AG08396 (cell line): ENCODE data around the gene CKB.
"Not testable (repeated sequence)": the region's sequence is repeated elsewhere in the genome, so short reads cannot be mapped to it uniquely, and the experiment has no call there.

Experiments used
- DNase-seq: peaks from one replicate; pipeline ENCODE4 v3.0.0; 2012; ENCODE audit warnings: low spot score, mixed read lengths

The CKB gene

DNA sequence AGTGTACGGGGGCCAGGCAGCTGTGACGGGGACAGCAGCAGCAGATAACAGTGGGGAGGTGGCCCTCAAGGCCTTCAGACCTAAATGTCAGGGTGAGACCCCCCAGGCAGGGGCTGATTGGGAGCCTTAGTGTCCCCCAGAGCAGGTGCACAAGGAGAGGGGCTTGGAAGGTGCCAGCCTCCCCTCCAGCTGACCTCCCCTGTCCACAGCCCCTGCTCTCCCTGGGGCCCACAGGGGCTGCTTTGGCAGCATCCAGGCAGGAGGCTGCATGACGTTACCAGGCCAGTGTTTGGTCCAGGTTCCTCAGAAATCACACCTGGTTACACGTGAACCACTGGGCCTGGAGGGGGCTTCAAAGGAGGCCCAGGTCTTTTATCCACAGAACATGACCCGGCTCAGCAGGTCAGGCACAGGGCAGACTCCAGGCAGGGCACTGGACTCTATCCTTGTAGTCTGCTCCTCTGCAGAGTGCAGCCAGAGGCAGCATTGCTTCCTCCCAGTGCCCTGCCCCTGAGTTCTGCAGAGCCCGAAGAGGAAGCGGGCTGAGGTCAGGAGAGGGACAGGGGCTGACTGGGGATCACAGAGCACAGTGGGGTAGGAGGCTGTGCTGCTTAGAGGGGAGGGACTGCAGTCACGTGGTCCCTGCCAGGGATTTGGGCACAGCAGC is 3.8 kb upstream of the CKB start:
- no peak for DNase-seq

DNA sequence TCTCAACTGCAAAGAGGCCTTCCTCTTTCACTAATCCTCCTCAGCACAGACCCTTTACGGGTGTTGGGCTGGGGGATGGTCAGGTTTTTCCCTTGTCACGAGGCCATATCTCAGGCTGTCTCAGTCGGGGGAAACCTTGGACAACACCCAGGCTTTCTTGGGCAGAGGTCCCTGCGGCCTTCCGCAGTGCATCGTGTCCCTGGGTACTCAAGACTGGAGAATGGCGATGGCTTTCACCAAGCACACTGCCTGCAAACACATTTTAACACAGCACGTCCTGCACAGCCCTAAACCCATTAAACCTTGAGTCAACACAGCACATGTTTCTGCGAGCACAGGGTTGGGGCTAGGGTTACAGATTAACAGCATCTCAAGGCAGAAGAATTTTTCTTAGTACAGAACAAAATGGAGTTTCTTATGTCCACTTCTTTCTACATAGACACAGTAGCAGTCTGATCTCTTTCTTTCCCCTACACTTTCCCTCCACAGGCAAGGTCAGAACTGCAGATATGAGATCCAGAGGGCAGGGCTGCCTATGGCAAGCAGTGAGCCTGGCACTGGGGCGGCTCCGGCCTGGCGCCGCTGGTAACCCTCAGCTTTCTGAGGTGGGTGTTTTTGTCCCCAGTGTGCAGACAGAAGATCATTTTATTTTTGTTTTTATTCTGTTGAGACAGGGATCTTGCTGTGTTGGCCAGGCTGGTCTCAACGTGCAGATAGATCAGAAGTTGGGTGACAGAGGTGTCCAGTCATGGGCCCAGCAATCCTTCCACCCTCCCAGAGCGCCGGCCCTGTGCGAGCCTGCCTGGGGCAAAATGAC is 3.0 kb upstream of the CKB start:
- DNase-seq: not testable (repeated sequence)

DNA sequence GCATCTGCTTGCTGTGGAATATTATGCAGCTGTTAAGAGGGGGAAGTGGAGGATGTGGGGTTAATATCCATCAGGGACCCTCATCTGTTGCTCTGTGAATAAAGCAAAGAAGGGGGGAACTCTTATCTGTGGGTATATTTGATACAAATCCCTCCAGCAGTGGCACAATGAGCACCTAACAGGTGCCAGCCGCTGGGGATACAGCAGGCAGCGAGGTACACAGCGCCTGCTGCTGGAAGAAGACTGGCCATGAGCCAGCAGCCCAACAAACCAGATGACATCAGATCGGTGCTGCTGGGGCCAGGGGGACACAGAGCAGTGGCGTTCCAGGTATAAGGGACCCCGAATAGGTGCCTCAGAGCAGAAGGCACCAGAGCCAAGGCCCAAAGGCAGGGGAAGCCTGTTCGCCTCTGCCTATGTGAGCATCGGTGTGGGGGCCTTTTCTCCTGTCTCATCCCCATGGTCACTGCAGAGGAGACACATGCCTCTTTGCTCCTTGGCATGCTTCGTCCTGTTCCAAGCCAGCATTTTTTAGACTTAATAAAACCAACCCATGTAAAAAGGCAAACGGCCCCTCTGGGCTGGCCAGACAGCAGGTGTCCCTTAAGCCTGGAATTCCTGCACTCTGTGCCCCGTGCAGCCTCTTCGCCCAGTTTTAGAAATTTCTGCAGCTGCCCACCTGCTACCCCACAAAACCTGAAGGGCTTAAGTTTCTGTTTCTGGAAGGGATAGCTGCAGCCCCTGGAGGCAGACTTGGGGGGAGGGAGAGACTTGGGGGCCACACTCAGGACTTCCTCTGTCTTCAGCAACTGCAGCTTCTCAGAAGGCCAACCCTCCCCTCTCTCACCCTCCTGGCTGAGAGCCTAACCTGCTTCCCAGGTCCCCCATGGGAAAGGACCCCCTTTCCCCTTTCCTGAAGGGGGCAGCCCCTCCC is 1.6 kb upstream of the CKB start:
- no peak for DNase-seq

DNA sequence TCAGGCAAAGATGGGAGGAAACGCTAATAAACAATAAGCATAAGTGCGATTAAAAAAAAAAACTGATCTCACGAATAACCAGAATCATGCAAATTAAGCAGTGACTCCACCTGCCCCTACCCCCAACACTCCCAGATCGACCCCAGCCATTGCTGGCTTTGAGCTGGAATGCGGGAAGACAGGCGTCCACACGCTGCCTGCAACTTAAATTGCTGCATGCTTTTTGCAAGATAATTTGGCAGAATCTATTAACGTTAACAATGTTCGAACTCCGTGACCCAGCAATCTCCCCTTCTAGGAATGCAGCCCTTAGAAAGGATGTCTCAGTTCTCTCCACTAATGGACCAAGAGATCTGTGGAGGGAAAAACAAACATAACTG is 935 bp upstream of the CKB start:
- DNase-seq: no peak

DNA sequence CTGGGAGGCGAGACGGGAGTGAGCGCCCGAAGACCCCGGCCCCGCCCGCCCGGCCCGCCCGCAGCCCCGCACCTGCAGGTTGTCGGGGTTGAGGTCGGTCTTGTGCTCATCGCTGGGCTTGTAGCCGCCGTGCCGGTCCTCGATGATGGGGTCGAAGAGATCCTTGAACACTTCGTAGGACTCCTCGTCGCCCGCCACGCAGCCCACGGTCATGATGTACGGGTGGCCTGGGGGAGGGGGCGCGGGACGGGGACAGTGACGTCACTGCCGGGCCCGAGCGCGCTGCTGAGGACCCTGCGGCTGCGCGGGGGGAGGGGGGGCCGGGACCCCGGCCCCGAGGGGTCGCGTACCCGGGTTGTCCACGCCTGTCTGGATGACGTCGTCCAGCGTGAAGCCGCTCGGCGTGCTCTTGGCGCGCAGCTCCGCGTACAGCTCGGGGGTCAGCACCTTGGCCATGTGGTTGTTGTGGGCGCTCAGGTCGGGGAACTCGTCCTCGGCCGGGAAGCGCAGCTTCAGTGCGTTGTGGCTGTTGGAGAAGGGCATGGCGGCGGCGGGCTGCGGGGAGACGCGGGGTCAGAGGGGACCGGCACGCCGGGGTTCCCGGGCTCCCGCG is 573 bp downstream of the CKB start:
- DNase-seq: no peak

DNA sequence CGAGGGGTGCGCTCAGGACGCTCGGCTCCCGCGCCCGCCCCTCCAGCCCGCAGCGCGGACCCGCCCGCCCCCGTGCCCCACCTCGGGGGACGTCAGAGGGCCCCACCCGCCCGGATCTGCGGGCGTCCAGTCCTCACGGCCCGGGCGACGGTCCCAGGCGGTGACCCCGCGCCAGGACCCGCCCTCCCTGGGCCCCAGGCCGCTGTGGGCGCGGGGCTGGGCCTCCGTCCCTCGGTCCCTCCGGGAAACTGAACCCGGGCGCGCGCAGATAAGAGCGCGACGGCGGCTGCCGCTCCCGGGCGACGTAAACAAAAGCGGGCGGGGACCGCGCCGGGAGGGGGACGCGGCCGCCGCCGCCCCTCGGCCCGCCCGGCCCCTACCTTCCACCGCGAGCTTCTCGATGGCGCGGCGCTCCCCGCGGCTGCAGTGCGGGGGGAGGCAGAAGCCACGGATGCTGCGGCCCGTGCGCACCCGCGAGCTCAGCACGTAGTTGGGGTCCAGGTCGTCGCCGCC is 1.1 kb downstream of the CKB start:
- no peak for DNase-seq

DNA sequence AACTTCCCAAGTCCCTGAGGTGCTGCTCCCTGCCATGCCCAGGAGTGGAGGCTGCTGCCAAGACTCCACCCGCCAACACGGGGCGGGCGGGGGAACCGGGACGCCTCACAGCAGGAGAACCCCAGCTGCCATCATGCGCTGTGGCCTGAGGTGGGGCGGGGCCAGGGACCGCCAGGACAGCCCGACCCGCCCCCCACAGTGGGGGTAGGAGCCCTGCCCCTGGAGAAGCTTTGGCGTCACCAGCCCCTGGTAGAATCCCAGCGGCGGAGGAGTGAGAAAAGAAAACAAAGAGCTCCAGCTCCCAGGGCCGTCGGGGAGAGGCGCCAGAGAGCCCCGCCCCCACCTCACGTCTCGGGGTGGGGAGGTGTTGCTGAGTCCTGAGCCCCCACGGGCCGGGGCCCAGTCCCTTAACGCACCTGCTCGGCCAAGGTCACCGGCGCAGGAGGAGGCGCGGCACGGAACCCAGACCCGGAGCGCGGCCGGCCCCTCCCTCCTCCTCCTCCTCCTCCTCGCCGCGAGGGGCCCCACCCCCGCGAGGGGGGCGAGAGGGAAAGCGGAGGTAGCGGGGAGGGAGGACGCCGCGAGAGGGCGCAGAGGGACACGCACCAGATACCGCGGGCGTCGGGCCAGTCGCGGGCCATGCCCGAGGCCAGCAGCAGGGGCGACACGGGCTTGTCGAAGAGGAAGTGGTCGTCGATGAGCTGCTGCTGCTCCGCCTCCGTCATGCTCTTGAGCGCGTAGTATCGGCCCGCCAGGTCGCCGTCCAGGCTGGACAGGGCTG is 1.8 kb downstream of the CKB start:
- peak; percentile 89 for DNase-seq

DNA sequence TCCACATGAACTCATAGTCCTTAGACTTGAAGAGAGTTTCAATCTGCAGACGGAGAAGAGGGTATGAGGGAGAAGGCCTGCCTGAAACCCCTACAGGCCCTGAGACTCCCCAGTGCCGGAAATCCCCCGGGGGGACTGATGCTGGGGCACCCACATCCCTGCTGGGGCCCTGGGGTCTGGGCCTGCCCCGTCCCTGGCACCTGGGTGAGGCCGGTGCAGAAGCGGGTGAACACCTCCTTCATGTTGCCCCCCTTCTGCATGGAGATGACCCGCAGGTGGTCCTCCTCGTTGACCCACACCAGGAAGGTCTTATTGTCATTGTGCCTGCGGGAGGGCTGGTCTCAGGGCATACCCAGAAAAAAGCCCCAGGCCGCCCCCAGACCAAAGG is 2.4 kb downstream of the CKB start:
- no peak for DNase-seq

DNA sequence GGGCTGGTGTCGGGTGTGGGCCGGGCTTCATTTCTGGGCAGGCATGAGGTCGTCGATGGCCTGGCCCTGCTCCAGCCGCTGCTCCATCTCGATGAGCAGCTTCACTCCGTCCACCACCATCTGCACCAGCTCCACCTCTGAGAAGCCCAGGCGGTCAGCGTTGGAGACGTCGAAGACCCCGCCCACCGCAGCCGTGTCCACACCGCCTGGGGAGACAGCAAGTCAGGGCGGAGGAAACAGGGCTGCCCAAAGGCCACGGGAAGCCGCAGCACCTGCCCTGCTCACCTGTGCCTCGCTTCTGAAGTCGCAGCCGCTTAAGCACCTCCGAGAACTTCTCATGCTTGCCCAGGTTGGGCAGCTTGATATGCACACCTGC is 2.8 kb downstream of the CKB start:
- DNase-seq: no peak

DNA sequence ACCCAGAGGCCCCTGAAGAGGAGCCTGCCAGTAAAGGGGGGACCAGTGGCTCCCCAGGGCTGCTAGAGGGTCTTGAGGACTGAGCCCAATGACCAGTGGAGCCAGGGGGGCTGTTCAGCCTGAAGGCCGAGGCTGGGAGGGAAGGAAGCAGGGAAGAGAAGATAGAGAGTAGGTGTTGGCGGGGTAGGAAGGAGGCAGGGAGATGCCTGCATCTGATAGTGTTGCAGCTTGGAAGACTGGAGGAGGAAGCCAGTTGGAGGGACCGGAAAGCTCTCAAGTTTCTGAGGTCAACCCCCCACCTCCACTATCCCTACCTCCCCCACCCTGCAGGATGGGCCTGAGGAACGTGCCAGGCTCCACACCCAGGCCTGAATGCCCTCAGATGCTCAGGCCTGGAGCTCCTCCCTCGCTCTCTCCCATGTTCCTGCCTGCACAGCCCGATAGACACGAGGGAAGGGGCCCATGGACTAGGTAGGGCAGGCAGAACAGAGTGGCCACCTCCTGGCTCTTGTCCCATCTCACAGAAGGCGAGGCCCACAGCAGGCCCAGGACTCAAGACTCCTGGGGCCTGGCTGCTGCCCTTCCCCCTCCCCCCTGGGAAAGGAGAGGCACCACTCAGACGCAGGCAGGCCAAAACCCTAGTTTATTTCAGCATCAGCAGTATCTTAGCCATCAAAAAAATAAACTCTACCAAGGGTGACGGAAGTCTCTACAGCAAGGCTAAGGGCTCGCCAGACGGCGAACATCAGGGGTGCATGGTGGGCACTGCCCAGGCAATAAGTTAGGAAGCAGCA is 3.4 kb downstream of the CKB start:
- peak; percentile 50 for DNase-seq

DNA sequence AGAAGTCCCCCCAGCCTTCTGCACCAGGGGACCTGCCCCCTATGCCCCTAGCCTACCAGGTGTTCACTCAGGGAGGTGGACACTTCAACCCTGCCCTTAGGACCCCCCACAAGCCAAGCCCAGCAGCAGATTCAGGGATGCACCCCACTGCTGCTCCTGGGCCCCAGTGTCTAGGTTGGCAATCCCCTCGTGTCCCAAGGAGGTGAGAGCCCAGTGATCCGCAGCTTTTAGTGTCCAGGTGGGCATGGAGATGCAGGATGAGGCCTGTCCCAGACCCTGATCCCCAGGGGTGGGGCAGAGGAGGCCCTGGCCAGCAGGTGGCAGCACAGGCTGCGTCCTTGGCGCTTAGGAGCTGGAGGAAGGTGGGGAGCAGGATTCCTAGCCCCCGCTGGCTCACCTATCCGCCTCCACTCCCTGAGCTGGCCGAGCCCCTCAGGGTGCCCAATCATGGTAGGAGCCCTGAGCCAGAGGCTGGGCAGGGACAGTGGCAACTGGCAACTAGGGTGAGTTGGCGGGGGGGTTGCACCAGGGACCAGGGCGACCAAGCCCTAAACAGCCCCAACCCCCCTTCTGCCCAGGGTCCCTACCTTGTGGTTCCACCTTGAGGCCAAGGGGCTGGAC is 4.1 kb downstream of the CKB start:
- DNase-seq: peak; percentile 82

DNA sequence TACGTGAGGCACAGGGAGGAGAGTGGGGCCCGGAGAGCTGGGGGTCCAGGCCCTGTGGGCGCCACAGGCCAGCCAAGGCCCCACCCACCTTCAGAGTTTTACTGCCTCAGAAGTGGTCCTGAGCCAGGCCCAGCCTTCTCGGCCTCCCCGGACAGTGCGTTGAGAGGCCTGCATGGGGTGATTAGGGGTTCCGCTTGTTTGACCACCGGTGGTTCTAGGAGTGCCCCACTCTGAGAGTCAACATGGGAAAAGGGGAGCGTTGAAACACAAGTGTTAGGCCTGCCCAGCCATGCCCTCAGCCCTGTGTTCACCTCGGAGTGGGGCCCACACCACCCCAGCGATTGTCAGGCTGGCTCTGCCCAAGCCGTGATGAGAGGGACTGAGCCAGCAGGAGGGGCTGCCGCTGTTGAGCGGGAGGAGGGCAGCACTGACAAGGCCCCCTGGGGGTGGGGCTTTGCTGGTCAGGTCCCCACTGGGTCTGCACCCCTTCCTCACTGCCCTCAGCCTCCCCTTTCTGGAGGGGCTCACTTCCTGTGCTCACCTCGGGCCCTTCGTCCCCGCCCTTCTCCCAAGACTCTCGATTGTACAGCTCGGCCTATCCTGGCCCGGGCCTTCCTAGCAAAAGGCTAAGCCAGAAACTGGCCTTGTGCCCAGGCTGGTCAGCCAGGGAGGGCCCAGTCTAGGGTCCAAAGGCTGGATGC is 4.8 kb downstream of the CKB start:
- DNase-seq: peak; percentile 46

DNA sequence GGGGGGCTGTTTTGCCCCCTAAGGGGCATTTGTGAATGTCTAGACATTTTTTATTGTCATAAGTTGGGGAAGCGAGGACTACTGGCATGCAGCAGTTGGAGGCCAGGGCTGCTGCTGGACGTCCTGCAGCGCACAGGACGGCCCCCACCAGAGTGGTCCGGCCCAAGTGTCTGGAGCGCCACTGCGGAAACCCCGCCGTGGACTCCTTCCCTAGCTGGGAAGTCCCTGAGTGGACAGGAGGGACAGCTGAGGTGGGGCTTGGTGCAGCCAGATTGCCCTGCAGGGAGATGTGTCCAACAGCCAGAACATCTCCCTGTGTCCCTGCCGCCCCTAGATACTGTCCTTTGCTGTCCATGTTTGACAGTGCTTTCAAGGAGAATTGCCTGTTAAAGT is 5.5 kb downstream of the CKB start:
- no peak for DNase-seq

DNA sequence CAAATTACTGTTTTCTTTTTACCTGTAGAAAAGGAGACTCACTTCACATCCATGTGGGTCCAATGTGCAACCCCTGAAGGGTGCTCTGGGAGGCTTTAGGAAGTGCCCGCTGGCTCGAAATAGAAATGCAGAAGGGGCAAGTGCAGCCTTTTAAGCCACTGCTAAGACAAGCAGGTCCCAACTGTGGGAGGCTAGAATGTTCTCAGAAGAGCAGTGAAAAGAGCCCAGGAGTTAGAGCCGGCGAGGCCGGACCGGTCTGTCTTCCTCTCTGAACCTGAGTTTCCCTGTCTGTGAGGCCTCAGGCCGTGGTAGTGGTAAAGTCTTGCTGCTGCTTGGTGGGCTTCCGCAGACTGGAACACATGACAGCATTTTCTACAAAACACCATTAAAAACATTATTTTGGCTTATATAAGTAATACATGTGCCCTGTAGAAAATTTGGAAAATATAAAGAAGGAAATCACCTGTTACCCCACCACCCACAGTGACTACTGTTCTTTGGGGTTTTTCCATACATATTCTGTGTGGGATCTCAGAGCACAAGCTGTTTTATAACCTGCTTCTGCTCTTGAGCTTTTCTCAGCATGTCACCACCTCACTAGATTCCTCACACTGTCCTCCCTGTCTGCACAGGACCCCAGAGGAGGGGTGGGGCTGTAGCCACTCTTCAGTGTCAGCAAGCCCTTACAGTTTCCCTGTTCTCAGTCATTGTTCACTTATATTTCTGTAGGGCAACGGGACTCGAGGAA is 6.0 kb downstream of the CKB start:
- DNase-seq: no peak

DNA sequence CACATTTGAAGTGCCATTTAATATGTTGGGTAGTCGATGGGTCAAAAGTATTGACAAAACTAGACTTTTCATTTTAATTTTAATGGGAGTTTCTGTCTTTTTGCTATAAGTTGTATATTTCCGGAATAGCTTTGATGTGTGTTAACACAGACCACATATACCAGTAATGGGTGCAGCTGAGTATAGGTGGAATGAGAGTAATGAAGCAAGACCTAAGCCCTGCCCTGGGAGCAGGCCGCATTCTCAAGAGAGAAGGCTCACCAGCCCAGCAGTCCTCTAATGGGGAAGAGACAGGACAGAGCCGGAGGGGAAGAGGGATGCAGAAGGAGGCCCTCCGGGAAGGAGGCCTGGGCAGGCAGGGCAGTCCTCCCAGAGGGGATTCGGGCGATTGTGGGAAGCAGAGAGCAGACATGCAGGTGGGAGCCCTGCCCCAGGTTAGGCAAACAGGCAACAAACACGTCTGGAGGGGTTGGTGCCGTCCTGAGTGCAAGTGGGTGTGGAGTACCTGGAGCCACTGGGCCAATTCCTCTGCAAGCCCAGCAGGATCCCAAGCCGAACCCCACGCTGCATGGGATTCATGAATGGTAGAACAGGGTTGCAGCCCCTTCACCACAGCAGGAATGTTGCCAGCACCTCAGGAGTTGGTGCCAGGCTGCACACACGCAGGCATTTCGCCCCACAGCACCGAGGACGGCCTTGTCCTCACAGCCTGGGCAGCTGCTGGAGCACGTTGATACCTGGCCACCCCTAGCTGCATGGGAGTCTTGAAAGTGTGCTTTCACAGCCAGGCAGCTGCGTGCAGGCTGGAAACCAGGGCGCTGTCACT is 7.8 kb downstream of the CKB start:
- DNase-seq: no peak

DNA sequence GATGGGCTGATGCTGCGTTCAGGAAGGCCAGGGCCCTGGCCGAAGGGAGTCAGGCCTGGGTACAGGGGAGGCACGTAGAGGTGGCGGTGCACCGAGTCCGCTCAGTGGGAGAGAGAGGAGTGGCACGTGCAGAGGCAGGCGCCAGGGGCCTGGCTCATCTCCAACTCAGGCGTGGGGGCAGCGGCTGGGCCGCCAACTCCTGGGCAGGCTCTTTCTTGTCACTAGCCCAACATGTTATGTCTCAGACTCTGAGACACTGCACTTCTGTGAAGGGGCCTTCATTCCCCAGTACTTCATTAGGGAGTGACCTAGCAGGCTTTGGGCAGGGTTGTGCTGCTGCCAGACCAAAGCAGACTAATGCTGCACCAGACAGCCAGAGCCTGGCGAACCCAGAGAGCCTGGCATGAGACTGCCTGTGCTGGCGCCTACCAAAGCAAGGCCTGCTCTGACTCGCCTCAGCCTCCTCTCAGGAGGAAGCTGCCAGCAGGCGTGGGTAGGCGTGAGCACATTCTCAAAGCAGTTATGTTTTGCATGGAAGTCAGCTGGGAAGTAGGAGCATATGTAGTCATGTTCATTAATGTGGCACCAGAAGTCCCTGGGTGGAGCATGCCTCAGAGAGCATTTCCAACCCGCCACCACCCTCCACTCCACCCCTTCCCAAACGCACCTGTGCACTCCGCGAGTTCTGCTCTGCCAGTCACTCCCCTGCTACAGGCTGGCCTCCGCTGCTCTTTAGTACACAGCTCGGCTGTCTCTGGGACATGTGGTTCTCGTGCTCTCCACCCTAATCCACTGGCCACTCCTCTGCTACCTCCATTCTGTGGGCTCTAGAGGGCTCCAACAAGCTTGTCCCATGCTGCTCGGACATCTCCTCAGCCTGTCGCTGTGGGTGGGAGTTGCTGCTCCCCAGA is 9.7 kb downstream of the CKB start:
- peak; percentile 88 for DNase-seq

DNA sequence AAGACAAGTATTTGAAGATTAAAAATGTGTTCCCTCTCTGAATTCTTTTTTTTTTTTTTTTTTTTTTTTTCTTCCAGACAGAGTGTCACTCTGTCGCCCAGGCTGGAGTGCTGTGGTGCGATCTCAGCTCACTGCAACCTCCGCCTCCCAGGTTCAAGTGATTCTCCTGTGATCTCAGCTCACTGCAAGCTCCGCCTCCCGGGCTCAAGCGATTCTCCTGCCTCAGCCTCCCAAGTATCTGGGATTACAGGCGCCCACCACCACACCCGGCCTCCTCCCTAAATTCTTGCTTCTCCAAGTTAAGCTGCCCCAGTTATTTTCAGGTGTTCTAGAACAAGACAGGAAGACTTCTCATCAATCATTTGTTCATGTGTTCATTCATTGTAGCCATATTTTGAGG is 10.4 kb downstream of the CKB start:
- DNase-seq: not testable (repeated sequence)
